ENCODE results near the gene SLC30A2.

GRCh38 chr1:26031611-26032220, 14.2 kb downstream of the SLC30A2 start:
- no peak for TF ChIP-seq POLR2AphosphoS5 (IDR thresholded peaks at IDR 0.05; ENCODE audit: low read depth, low read length)
- no peak for TF ChIP-seq REST (IDR thresholded peaks at IDR 0.05; ENCODE audit: insufficient read depth in 1 of 2, low read depth in 2 of 2, low read length in 2 of 2)
- TF ChIP-seq FOXP2 (optimal IDR thresholded peaks at IDR 0.05; ENCODE audit: borderline replicate concordance, extremely low read depth, extremely low read length, insufficient read depth) = no peak

Data from PFSK-1 (cell line).